Kidney capillary endothelial cell (primary cell): ENCODE measurements around the gene SYNDIG1L.
"Not testable (repeated sequence)": the region's sequence is repeated elsewhere in the genome, so short reads cannot be mapped to it uniquely, and the experiment has no call there.

Experiments used
- DNase-seq: peaks from one replicate; pipeline ENCODE4 v3.0.0-alpha.2; 2018; ENCODE audit warnings: low spot score

The SYNDIG1L gene

DNA sequence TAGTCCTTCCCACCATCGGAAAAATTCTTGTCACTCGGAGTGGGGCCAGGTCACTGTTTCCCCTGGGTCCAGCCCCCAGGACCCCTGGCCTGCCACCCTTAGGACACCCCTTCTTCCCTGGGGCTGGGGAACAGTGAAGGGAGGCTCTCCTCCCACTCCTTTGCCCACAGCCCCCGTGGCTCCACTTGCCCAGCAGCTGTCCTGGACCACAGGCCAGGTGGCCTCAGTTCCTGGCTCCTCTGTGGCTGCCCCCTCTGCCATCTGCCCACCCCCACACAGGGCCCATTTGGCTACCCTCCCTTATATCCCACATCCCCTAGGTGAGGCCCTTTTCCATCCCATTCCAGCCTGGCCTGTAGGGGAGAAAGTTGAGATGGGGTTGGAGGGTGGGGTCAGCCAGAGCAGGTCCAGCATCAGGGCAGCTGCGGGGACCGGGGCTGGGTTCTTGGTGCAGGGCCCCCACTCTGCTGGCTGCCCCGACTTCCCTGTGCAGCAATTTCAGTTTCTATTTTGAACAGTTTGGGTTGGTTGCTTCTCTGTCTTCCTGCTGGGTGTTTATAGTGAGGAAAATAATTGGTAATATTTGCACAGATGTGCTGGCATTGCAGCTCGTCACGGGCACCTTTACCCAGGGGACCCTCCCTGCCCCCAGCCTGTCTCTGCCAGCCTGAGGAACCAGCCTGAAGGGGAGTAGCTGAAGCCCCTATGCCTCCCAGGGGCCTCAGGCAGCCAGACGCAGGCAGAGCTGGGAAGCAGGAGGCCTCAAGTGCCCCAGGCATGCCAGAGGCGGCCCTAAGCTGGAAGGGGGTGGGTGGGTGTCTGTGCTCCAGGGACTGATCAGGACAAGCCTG, 23.4 kb downstream of the SYNDIG1L start:
- DNase-seq: no peak

DNA sequence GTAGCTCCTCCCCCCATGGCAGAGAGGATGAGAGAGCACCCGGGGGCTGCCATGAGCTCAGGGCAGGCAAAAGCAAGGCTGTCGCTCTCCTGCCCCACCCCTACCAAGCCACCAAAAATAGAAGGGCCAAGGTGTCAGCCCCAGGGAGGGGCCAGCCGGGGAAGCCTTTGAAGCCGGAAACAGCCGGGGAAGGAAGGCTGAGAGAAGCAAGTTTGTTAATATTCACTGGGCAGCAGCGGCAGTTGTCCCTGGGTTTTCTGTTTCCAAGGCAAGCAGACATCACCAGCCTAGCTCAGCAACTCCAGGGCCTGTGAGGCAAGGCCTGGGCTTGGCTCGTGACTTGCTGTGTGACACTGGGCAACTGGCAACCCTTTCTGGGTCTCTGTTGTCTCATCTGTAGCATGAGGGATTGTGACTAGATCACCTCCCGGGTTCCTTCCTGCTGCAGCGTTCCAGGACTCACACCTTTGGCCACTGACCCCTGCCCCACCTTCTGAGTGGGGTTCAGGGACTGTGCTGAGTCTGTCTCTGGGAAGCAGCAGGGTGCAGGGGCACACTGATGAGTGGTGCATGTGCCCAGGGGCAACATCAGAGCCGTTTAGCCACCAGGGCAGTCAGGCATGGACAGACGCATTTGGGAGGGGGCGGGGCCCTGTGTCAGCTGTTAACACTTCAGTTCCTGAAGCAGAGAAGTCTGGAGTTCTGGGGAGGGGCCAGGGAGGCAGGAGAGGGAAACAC, 24.3 kb downstream of the SYNDIG1L start:
- no peak for DNase-seq

DNA sequence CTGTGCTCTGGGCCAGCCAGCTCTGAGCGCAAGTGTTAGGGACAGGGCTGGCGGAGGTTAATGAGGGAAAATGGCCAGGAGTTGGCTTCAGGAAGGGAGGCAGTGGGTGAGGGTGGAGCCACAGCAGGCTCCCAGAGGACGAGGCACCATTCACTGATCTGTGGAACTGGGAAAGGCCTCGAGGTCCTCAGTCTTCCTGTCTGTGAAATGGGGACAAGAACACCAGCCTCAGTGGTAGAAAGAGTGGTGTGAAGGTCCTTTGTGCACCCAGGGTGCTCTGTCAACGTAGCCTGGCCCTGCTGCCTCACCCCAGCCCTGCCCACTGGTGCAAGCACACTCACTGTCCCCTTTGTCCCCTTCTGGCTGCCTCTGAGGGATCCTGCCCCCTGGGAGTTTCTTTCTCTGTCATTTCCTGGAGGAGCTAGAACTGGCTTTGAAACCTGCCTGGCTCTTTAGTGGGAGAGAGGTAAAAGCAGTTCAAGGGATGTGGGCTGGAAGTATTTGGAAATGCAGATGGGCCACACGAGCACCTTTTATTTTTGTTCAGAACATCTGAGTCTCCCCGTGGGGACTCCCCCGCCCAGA, 25.0 kb downstream of the SYNDIG1L start:
- DNase-seq: no peak

DNA sequence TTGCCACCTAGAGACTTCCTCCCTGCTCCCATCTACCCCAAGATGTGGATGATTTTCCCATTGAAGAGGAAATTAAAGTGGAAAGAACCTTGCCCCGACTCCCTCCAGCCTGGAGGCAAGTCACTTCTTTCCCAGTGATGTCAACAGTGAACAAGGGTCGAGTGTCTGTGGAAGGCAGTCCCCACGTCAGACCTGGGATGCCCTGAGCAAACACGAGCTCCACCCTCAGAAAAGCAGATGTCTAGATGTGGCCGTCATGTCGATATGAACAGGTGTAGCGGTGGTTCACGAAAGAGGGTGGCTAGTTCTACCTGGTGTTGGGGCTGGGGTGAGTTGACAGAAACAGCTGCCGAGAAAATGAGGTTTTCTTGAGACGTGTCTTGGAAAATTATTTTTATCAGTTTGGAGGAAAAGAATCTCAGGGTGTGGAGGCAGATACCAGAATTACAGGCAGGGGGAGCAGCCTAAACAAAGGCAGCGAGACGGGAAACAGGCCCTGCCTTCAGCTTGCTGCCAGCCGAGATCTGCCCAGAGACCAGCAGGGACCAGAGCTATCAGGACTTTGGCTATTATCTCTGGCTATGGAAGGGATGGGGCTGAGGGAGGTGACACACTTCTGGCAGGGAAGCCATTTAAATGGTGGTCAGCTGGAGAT, 25.9 kb downstream of the SYNDIG1L start:
- no peak for DNase-seq

DNA sequence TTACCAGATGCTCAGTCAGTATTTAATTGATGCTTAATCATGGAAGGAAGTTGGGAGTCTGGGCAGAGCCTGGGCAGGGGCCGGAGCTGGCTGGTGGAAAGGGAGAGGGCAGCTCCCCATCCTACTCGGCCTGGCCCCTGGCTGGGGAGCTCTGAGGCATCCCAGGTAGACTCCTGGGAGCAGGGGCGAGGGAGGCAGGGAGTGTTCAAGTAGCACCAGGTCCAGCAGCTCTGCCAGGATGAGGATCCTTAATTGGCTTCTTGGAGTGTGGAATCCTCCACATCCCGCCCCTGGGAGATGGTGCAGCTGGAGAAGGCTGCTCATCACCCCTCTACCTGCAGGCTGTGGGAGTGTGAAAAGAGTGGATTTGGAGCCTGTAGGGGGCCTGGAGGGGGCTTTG, 30.9 kb downstream of the SYNDIG1L start:
- DNase-seq: no peak

DNA sequence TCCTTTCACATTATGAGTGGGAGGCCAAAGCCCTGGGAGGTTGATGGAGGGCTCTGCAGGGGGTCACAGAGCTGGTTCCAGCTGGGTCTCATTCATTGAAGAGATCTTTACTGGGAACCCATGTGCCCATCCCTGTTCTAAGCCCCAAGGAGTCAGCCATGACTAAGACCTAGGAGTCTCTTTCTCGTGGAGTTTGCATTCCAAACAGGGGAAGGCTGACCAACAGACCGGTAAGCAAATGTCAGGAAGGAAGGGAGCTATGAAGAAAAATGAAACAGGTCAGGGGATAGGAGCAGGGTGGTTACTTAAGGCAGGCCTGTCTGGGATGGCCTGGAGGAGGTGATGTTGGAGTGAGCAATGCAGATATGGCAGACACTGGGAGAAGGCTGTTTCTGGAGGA, 31.5 kb downstream of the SYNDIG1L start:
- no peak for DNase-seq

DNA sequence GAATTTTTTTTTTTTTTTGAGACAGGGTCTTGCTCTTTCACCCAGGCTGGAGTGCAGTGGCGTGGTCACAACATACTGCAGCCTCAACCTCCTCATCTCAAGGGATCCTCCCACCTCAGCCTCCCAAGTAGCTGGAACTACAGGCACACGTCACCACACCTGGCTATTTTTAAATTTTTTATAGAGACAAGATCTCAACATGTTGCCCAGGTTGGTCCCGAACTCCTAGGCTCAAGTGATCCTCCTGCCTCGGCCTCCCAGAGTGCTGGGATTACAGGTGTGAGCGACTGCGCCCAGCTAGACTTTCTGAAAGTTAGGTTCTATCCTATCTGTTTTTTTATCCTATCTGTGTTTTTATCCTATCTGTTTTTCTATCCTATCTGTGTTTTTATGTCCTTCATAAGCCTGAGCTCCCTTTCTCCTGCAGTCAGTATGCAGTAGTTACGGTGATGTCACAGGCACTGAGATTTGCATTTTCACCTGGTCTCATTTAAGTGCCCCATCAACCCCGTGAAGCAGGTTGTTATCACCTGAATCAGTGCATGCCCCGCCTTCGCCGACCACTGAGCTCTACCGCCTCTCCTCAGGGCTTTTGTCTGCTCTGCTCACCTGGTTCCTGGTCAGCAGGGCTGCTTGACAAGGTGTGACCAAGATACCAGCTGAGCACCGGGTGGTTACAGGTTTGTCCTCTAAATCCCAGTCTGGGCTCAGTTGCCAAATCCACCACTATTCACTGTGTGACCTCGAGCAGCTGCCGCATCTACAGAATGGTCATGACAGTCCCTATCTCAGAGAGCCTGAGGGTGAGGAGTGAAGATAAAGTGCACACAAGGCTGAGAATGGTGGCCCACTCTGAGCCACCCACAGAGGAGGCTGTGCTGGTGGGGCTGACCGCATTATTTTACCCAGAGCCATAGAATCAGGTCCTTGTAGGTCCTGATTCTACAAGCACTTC, 33.1 kb downstream of the SYNDIG1L start:
- no peak for DNase-seq

DNA sequence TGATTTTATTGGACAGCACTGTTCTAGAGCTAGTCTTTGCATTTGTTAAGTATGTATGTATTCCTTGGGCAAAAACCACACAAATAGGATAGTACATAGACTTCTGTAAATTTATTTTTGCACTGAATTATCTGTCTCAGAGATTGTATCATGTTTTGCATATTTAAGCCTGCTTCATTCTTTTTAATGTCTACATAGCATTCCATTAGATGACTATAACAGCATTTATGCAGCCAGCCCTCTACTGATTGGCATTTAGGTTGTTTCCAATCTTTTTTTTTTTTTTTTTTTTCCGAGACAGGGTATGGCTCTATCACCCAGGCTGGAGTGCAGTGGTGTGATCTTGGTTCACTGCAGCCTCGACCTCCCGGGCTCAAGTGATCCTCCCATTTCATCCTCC, 34.5 kb downstream of the SYNDIG1L start:
- DNase-seq: no peak

DNA sequence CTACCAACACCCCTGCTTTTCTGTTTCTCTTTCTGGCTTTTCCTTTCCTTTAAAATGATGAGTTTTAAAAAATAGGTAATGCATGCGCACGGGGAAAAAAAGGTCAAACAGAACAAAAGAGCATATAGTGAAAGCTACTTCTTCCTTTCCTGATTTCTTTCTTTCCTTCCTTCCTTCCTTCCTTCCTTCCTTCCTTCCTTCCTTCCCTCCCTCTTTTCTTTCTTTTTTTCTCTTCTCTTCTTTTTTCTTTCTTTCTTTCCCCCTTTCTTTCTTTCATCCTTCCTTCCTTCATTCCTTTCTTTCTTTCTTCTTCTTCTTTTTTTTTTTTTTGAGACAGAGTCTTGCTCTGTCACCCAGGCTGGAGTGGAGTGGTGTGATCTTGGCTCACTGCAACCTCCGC, 35.5 kb downstream of the SYNDIG1L start:
- DNase-seq: not testable (repeated sequence)

DNA sequence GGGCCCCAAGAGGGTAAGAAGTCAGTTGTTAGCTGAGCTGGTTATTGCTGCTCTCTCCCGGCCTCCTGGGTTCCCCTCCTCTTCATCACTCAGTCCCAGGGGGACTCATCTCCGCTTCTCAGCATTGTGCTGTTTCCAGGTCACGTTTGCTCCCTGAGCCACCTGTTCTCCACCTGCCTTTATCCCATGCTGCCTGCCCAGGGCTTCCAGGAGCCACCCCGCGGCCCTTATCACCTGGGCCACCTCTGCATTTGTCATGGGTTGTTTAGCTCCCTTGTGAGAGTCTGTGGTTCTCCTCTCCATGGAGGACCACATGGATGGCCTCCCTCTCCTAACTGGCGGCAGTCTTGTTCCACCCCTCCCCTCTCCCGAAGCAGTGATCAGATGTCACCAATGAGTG, 36.0 kb downstream of the SYNDIG1L start:
- no peak for DNase-seq

DNA sequence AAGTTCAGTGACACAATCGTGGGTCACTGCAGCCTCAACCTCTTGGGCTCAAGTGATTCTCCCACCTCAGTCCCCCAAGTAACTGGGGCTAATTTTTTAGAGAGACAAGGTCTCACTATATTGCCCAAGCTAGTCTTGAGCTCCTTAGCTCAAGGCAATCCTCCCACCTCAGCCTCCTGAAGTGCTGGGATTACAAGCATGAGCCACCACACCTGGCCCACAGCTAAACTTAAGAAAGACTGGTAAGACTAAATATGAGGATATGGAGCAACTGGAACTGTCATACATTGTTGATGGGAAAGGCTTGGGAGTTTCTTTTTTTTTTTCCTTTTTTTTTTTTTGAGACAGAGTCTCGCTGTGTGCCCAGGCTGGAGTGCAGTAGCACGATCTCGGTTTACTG, 43.8 kb downstream of the SYNDIG1L start:
- no peak for DNase-seq

DNA sequence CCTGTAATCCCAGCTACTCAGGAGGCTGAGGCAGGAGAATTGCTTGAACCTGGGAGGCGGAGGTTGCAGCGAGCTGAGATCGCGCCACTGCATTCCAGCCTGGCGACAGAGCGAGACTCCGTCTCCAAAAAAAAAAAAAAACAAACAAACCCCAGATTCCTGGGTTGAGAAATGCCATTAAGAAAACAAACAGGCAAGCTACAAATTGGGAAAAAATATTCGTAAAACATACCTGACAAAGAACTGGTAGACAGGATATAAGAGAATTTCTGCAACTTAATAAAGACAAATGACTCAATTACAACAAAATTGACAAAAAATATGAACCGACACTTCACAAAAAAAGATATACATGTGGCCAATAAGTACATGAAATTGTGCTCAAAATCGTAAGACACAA, 44.4 kb downstream of the SYNDIG1L start:
- DNase-seq: not testable (repeated sequence)

DNA sequence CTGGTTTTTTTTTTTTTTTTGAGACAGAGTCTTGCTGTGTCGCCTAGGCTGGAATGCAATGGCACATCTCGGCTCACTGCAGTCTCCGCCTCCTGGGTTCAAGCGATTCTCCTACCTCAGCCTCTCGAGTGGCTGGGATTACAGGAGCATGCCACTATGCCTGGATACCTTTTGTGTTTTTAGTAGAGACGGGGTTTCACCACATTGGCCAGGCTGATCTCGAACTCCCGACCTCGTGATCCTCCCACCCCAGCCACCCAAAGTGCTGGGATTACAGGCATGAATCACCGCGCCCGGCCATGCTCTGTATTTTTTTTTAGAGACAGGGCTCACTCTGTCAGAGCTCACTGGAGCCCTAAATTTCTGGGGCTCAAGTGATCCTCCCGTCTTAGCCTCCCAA, 45.2 kb downstream of the SYNDIG1L start:
- DNase-seq: no peak

DNA sequence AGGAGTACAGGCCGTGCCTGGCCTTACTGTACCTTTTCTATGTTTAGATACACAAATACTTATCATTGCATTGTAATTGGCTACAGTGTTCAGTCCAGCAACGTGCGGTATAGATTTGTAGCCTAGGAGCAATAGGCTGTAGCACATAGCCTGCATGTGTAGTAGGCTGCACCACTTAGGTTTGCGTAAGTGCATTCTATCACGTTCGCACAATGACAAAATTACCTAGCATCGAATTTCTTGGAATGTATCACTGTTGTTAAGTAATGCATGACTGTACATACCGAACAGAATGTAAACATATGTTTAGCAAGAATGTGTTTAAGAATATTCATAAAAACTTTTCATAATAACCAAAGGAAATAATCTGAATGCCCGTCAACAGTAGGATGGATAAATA, 45.8 kb downstream of the SYNDIG1L start:
- DNase-seq: no peak

DNA sequence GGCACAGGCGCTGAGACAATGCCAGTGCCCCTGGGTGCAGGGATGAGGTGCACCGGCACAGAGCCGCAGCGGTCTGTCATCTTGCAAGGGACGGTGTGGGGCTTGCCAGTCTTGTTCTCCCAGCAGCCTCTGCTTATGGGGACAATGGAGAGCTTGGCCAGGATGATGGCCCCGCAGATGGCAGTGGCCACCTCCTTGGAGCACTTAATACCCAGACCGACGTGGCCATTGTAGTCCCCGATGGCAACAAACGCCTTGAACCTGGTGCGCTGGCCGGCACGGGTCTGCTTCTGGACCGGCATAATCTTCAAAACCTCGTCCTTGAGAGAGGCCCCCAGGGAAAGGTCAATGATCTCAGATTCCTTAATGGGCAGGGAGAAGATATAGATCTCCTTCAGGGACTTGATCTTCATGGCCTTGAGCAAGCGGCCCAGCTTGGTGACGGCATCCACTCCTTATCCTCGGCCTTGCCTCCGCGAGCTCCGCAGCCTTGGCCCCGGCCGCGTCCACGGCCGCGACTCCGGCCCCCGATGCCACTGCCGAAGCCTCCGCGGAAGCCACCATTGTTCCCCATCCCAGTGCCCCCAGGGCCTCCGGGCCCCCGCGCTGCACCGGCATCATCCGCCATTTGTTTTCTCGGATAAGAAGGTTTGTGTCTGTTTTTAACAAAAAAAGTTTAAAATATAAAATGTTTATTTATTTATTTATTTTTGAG, 47.9 kb downstream of the SYNDIG1L start:
- DNase-seq: no peak

DNA sequence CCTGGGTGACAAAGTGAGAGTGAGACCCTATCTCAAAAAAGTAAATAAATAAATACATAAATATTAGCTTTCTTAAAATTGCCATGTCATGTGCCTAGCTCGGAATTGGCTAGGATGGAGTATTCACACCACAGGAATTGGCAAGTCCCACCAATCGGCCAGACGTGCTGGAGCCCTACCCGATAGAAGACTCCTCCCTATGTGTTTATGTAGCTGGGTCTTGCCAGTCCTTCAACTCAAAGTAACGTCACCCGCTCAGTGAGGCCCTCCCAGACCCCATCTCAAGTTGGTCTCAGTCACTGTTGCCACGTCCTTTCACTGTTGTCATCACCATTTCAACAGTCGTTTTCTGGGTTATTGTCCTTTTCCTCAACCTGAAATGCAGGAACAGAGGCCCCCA, 57.6 kb downstream of the SYNDIG1L start:
- no peak for DNase-seq

DNA sequence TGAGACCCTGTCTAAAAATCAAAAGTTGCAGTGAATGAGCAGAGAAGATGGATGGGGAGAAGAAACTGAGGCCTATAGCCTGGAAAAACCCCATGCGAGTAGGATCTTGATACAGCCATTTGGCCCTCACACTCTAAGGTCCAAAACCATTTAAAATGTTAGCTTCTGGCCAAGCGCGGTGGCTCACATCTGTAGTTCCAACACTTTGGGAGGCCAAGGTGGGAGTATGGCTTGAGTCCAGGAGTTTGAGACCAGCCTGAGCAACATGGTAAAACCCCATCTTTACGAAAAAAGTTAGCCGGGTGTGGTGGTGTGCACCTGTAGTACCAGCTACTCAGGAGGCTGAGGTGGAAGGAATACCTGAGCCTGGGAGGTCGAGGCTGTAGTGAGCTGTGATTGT, 58.0 kb downstream of the SYNDIG1L start:
- DNase-seq: no peak

DNA sequence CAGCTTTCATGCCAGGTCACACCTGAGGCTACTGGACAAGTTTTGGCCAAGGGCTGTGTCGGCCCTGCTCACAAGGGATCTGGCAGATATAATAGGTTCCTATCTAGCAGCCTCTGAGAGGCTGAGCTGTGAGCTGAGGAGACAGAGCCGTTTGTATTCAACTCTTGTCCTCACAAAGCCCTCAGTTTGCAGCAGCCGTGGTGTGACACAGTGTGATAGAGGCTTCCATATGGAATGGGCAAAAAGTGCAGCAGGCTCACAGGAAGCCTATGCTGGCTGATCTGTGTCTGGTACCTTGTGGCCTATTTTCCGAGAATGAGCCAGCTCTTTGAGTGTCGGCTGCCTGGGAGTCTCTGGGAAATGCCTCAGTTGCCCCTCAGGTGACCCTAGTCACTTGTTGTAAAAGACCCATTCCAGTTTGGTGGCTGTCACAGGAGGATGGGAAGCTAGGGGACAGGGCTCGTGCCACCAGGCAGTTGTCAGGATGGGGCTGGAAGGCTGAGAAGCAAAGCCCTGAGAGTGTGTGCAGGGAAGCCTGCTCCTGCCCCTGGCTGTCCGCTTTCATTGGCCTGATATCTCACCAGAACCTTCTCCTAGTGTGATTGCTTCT, 61.6 kb downstream of the SYNDIG1L start:
- DNase-seq: no peak

DNA sequence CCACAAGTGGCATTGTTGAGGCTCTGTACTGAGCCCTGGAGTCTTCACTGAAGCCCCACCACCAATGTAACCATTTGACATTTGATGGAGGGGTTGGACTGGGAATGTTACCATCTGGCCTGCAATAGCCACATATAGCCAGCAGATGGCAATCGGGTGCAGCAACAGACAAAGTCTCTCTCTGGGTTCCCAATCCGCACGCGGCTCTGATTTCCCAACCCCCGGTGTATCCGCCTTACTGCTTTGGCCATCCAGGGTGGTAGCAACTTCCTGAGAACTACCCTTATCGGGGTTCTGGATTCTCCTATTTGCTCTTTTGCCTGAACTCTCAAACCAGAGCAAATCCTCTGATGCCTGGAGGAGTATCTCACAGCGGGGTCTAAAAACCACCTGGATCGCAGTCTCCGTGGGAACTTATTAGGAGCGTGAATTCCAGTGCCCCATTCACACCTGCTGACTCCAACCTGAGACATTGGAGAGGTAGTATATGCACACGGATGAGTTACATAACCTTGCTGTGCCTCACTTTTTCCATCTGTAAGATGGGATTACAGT, 63.6 kb downstream of the SYNDIG1L start:
- peak; percentile 69 for DNase-seq

DNA sequence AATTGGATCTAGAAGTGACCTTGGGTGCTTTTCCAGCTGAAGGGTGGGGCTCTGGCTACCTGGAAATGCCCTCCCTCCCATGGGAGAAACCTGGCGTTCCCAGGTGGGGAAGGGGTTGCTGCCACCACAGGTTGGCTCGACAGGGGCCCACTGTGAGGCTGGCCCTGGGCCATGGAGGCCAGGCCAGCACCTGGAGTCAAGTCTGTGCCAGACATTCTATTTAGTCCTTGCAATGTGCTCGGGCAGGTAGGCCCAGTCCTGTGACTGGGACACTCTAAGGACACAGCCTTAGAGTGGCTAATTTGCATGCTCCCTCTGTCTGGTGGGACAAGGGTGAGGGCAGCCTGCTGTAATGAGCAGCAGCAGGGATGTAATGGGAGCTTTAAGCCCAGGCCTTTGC, 65.8 kb downstream of the SYNDIG1L start:
- DNase-seq: no peak
